ENCODE results near the gene NMNAT2.

GRCh38 chr1:183245357-183245756 lies 172.8 kb downstream of the NMNAT2 start:
- TF ChIP-seq CTCF (IDR thresholded peaks at IDR 0.05) (no peak), EP300 (IDR thresholded peaks at IDR 0.05) (no peak)

Measured in upper lobe of left lung (tissue), 4 donors.